Vagina (tissue), 2 donors: Measurements from ENCODE around the gene TXK.

ENCODE experiments used
- CTCF ChIP-seq, 3 experiments: fragments of 450-650 bp in 2 of 3; fragments of 200-600 bp in 1 of 3; sonication (generic) in 1 of 3; IDR thresholded peaks; one replicate each; pipeline ENCODE4 v1.5.1; 2017 to 2019; ENCODE audit warnings: antibody characterized with exemption in 3 of 3, mild to moderate bottlenecking in 2 of 3, moderate library complexity in 2 of 3
- POLR2A ChIP-seq, 2 donors: fragments of 450-650 bp; IDR thresholded peaks; one replicate each; pipeline ENCODE4 v1.6.1; 2017; ENCODE audit warnings: antibody characterized with exemption in 2 of 2, mild to moderate bottlenecking in 2 of 2, moderate library complexity in 2 of 2
- POLR2AphosphoS5 ChIP-seq, 2 donors: sonication (generic); formaldehyde crosslinking; IDR thresholded peaks; one replicate each; pipeline ENCODE4 v1.9.0; 2017; ENCODE audit warnings: antibody characterized with exemption in 2 of 2, mild to moderate bottlenecking in 2 of 2, low read depth in 1 of 2; ENCODE audit not compliant: insufficient read depth in 1 of 2

- TF ChIP-seq POLR2A (IDR thresholded peaks at IDR 0.05) (no peak), CTCF (IDR thresholded peaks at IDR 0.05) (no peak), POLR2AphosphoS5 (IDR thresholded peaks at IDR 0.05; ENCODE audit: insufficient read depth in 1 of 2, low read depth in 1 of 2) (no peak)
These were observed 83.0 kb downstream of the TXK start for GRCh38 chr4:48051078-48051477.
